Mammary epithelial cell (primary cell): ENCODE results near the gene FAF2.

ENCODE experiments used
- CTCF ChIP-seq, 2 donors: IDR thresholded peaks in 1 of 2; conservative IDR thresholded peaks in 1 of 2; 2 replicates each; pipeline ENCODE4 v1.5.1; 2011 to 2012; ENCODE audit warnings: inconsistent platforms in 2 of 2, low read length in 2 of 2, mild to moderate bottlenecking in 2 of 2, control low read depth in 1 of 2, low read depth in 1 of 2; ENCODE audit not compliant: insufficient read depth in 1 of 2; ENCODE audit errors: extremely low read depth in 1 of 2
- EZH2 ChIP-seq: IDR thresholded peaks from 2 replicates; pipeline ENCODE4 v1.6.1; 2012; ENCODE audit warnings: low read length, inconsistent platforms, borderline replicate concordance

GRCh38 chr5:176485176-176485575, 37.0 kb downstream of the FAF2 start:
- TF ChIP-seq CTCF (conservative IDR thresholded peaks at IDR 0.05 in 1 of 2, IDR thresholded peaks at IDR 0.05 in 1 of 2; ENCODE audit: extremely low read depth in 1 of 2, insufficient read depth in 1 of 2, low read depth in 1 of 2, low read length in 2 of 2) (no peak), EZH2 (no peak)
